ENCODE results near the gene NAA25. TPM values are rescaled to one million over a fixed set of nuclear protein-coding genes. Genes with fewer than 3 reads are reported as not detected.
A peak's percentile ranks its signal among the peaks of the same experiment; 100 is the strongest.

Gene NAA25
- total and polyA plus RNA-seq, 4 donors = 6.2 to 38.5 (median 19.4) TPM

- peak overlapping the region; percentile 21 to 49 for H3K9ac ChIP-seq (ENCODE audit: insufficient read depth in 1 of 2, low read length in 2 of 2)
- DNase-seq (peak; percentile 48 to 68 (median 54)), ATAC-seq (ENCODE audit: insufficient read depth, low FRiP score) (peak; percentile 82)
- no peak for TF ChIP-seq CTCF (IDR thresholded peaks at IDR 0.05; ENCODE audit: control extremely low read depth, extremely low read depth)
- 42 to 47% methylated on average over 7 of the region's 7 CpGs for WGBS, 2 donors
- no peaks in the 10 kb centered on the region for H3K27me3 ChIP-seq (ENCODE audit: control insufficient read depth in 3 of 3, insufficient read depth in 3 of 3, low read length in 2 of 3)
- peaks cover 0 to 7% (median 0%) of the 10 kb centered on the region in 5 donors for H3K4me1 ChIP-seq (ENCODE audit: control insufficient read depth in 5 of 5, insufficient read depth in 5 of 5, low read length in 5 of 5)
- H3K9me3 ChIP-seq (ENCODE audit: control insufficient read depth in 4 of 4, insufficient read depth in 3 of 4, low read length in 3 of 4) = no peaks in the 10 kb centered on the region
- peak overlapping the region; percentile 84 to 94 for H3K27ac ChIP-seq (ENCODE audit: low read depth in 1 of 2, low read length in 1 of 2)
- no peak overlapping the region for H3K4me3 ChIP-seq
- H3K36me3 ChIP-seq (ENCODE audit: control insufficient read depth in 4 of 4, insufficient read depth in 4 of 4, low read length in 4 of 4) = no peaks in the 10 kb centered on the region
Observed at GRCh38 chr12:112116232-112117060, 7.9 kb upstream of the NAA25 start.

- Histone ChIP-seq H3K36me3 (ENCODE audit: control insufficient read depth in 4 of 4, insufficient read depth in 4 of 4, low read length in 4 of 4) (no peaks in the 10 kb centered on the region), H3K9ac (ENCODE audit: insufficient read depth in 1 of 2, low read length in 2 of 2) (no peak overlapping the region), H3K4me1 (ENCODE audit: control insufficient read depth in 5 of 5, insufficient read depth in 5 of 5, low read length in 5 of 5) (peaks cover 0 to 7% (median 0%) of the 10 kb centered on the region in 5 donors), H3K27me3 (ENCODE audit: control insufficient read depth in 3 of 3, insufficient read depth in 3 of 3, low read length in 2 of 3) (no peaks in the 10 kb centered on the region), H3K27ac (ENCODE audit: low read depth in 1 of 2, low read length in 1 of 2) (no peak overlapping the region), H3K4me3 (no peak overlapping the region), H3K9me3 (ENCODE audit: control insufficient read depth in 4 of 4, insufficient read depth in 3 of 4, low read length in 3 of 4) (no peaks in the 10 kb centered on the region)
- WGBS, 2 donors = 94 to 96% methylated on average over 6 of the region's 6 CpGs
- no peak for TF ChIP-seq CTCF (IDR thresholded peaks at IDR 0.05; ENCODE audit: control extremely low read depth, extremely low read depth)
- ATAC-seq (ENCODE audit: insufficient read depth, low FRiP score) = no peak
- DNase-seq = no peak
Observed at GRCh38 chr12:112115259-112116045, 6.9 kb upstream of the NAA25 start.

GRCh38 chr12:112112409-112113133 lies 4.0 kb upstream of the NAA25 start:
- 89 to 95% methylated on average over 6 of the region's 6 CpGs for WGBS, 2 donors

More at GRCh38 chr12:112112409-112113133, 4.0 kb upstream of the NAA25 start:
- Histone ChIP-seq H3K27ac (ENCODE audit: low read depth in 1 of 2, low read length in 1 of 2) (peak overlapping the region in 1 of 2 donors; percentile 22), H3K4me1 (ENCODE audit: control insufficient read depth in 5 of 5, insufficient read depth in 5 of 5, low read length in 5 of 5) (peaks cover 2 to 11% (median 3%) of the 10 kb centered on the region in 5 donors), H3K27me3 (ENCODE audit: control insufficient read depth in 3 of 3, insufficient read depth in 3 of 3, low read length in 2 of 3) (no peaks in the 10 kb centered on the region), H3K9me3 (ENCODE audit: control insufficient read depth in 4 of 4, insufficient read depth in 3 of 4, low read length in 3 of 4) (no peaks in the 10 kb centered on the region), H3K4me3 (no peak overlapping the region), H3K9ac (ENCODE audit: insufficient read depth in 1 of 2, low read length in 2 of 2) (no peak overlapping the region), H3K36me3 (ENCODE audit: control insufficient read depth in 4 of 4, insufficient read depth in 4 of 4, low read length in 4 of 4) (no peaks in the 10 kb centered on the region)
- no peak for TF ChIP-seq CTCF (IDR thresholded peaks at IDR 0.05; ENCODE audit: control extremely low read depth, extremely low read depth)
- peak in 1 of 3 donors; percentile 12 for DNase-seq
- ATAC-seq (ENCODE audit: insufficient read depth, low FRiP score) = no peak
